Activated T-helper 1 cell treated with anti-CD3 and anti-CD28 coated beads, Interleukin-12 subunit alpha, Interleukin-12 subunit beta, Interleukin-2, Interleukin-4 antibody, amounts not matched to agents 30 ng/mL and 10 ng/mL and 1 ng/mL, durations not matched to agents 14 hours and 24 hours and 36 hours (primary cell): Measurements from ENCODE around the gene SUPT3H. TPM values are rescaled to one million over a fixed set of nuclear protein-coding genes. Genes with fewer than 3 reads are reported as not detected.
"Not testable (repeated sequence)": the region's sequence is repeated elsewhere in the genome, so short reads cannot be mapped to it uniquely, and the experiment has no call there.

Experiments used
- DNase-seq: peaks from one replicate; pipeline ENCODE4 v3.0.0; 2021; ENCODE audit warnings: low spot score
- H3K27ac Mint-ChIP-seq: one replicate; pipeline ENCODE4 v1.8.0; 2021; ENCODE audit warnings: mild to moderate bottlenecking, mixed read lengths
- H3K27me3 Mint-ChIP-seq: one replicate; pipeline ENCODE4 v1.8.0; 2022; ENCODE audit warnings: mild to moderate bottlenecking, moderate library complexity, mixed read lengths; ENCODE audit not compliant: insufficient read depth
- H3K36me3 Mint-ChIP-seq: one replicate; pipeline ENCODE4 v1.8.0; 2021; ENCODE audit warnings: low read depth, mixed read lengths
- H3K4me1 Mint-ChIP-seq: one replicate; pipeline ENCODE4 v1.8.0; 2021; ENCODE audit warnings: low read depth, mixed read lengths
- H3K4me3 Mint-ChIP-seq: one replicate; pipeline ENCODE4 v1.8.0; 2021; ENCODE audit warnings: mild to moderate bottlenecking, moderate library complexity, mixed read lengths
- H3K9me3 Mint-ChIP-seq: one replicate; pipeline ENCODE4 v1.8.0; 2021; ENCODE audit warnings: mixed read lengths
- intact Hi-C: fragments of 100-400 bp; cut with micrococcal nuclease; formaldehyde crosslinking; loops from one replicate; pipeline ENCODE4 v1.15.1; 2024
- total RNA-seq: library from RNA; stranded (reverse); gene quantifications from 2 replicates; pipeline ENCODE4 v1.2.3, GENCODE V29; 2022

The SUPT3H gene
- total RNA-seq, 1 donor from 2014 or later = 11.0 TPM

- intact Hi-C loops = no loop called here
- Mint-ChIP-seq H3K4me1 (peaks cover 22% of the 10 kb centered on the region), H3K9me3 (peaks cover 14% of the 10 kb centered on the region), H3K27ac (no peak overlapping the region), H3K36me3 (peaks cover 5% of the 10 kb centered on the region), H3K4me3 (no peak overlapping the region), H3K27me3 (no peaks in the 10 kb centered on the region)
- DNase-seq = no peak
Measured at GRCh38 chr6:45171380-45171779, 206.4 kb downstream of the SUPT3H start.

GRCh38 chr6:45170309-45170708 lies 207.4 kb downstream of the SUPT3H start:
- Mint-ChIP-seq H3K4me3 (no peak overlapping the region), H3K36me3 (peaks cover 12% of the 10 kb centered on the region)

GRCh38 chr6:45169815-45170214 lies 207.9 kb downstream of the SUPT3H start:
- Mint-ChIP-seq H3K36me3 (peaks cover 12% of the 10 kb centered on the region), H3K27me3 (no peaks in the 10 kb centered on the region), H3K4me1 (peaks cover 34% of the 10 kb centered on the region), H3K4me3 (no peak overlapping the region), H3K9me3 (peaks cover 18% of the 10 kb centered on the region), H3K27ac (no peak overlapping the region)
- DNase-seq = no peak
- intact Hi-C loops = loop anchor here (10.0 kb wide), 1 partner anchor 665 kb away; no protein-coding TSS in a partner anchor

More at GRCh38 chr6:45170309-45170708, 207.4 kb downstream of the SUPT3H start:
- no peak for DNase-seq
- Mint-ChIP-seq H3K9me3 (peaks cover 18% of the 10 kb centered on the region), H3K27ac (no peak overlapping the region), H3K27me3 (no peaks in the 10 kb centered on the region), H3K4me1 (peaks cover 29% of the 10 kb centered on the region)
- intact Hi-C loops = no loop called here

- Mint-ChIP-seq H3K27ac (peak overlapping the region; percentile 89), H3K9me3 (peaks cover 34% of the 10 kb centered on the region), H3K36me3 (peaks cover 27% of the 10 kb centered on the region), H3K4me3 (peak overlapping the region; percentile 35), H3K4me1 (peaks cover 62% of the 10 kb centered on the region), H3K27me3 (no peaks in the 10 kb centered on the region)
- intact Hi-C loops = loop anchor here (1.0 to 10.0 kb wide), 18 partner anchors 8 to 847 kb away; partner anchors contain the start of gene SUPT3H
- peak; percentile 31 for DNase-seq
Measured at GRCh38 chr6:45163952-45164766, 213.6 kb downstream of the SUPT3H start.

DNA sequence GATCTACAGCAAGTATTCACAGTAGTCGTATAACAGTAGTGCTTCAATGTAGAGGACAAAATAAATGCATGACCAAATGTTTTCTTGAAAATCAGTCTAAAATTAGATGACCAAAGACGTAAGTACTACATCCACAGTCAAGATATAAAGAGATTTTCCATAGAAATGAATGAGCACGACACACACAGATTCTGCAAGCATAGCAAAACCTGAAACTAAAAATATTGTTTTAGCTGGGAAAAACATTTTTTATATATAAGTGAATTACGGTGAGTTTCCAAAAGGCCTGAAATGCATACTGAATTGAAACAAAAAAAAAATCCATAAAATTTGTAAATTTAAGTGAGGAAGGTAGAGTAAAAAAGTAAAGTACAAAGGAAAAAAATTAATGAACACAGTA lies 217.4 kb downstream of the SUPT3H start:
- DNase-seq = no peak
- peaks cover 33% of the 10 kb centered on the region for H3K9me3 Mint-ChIP-seq
- no peaks in the 10 kb centered on the region for H3K27me3 Mint-ChIP-seq
- no peak overlapping the region for H3K4me3 Mint-ChIP-seq
- H3K4me1 Mint-ChIP-seq = peaks cover 75% of the 10 kb centered on the region
- no peak overlapping the region for H3K27ac Mint-ChIP-seq
- intact Hi-C loops = loop anchor here (5.0 to 10.0 kb wide), 2 partner anchors 152 to 674 kb away; no protein-coding TSS in a partner anchor
- H3K36me3 Mint-ChIP-seq = peaks cover 26% of the 10 kb centered on the region

GRCh38 chr6:45156075-45156474 lies 221.7 kb downstream of the SUPT3H start:
- no peak overlapping the region for H3K4me3 Mint-ChIP-seq
- H3K36me3 Mint-ChIP-seq = peaks cover 30% of the 10 kb centered on the region
- no peaks in the 10 kb centered on the region for H3K27me3 Mint-ChIP-seq

GRCh38 chr6:45155341-45155894 lies 222.3 kb downstream of the SUPT3H start:
- intact Hi-C loops = loop anchor here (5.0 kb wide), 1 partner anchor 42 kb away; no protein-coding TSS in a partner anchor
- Mint-ChIP-seq H3K4me1 (peaks cover 50% of the 10 kb centered on the region), H3K36me3 (peaks cover 25% of the 10 kb centered on the region), H3K4me3 (no peak overlapping the region), H3K27ac (peak overlapping the region; percentile 53), H3K27me3 (no peaks in the 10 kb centered on the region), H3K9me3 (peaks cover 42% of the 10 kb centered on the region)
- no peak for DNase-seq

More at GRCh38 chr6:45156075-45156474, 221.7 kb downstream of the SUPT3H start:
- peaks cover 56% of the 10 kb centered on the region for H3K4me1 Mint-ChIP-seq
- intact Hi-C loops = loop anchor here (1.0 to 5.0 kb wide), 13 partner anchors 8 to 765 kb away; partner anchors contain the start of gene SUPT3H
- H3K27ac Mint-ChIP-seq = peak overlapping the region; percentile 53
- peak; percentile 47 for DNase-seq
- H3K9me3 Mint-ChIP-seq = peaks cover 49% of the 10 kb centered on the region

DNA sequence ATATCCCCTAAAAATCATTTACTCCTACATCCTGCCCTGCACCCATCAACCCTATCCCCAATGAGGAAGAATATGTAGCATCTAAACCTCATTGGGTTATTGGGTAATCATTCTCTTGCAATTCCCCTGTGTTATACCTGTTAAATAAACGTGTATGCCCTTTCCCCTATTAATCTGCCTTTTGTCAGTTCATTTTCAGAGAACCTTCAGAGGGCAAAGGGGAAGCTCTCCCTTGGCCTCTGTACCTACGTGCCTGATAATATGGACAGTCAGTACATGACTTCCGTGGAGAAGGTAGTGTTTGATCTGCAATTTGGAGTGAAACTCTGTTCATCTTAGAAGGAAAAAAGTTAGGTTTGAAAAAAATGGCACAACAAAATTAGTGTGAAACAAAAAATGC lies 223.1 kb downstream of the SUPT3H start:
- Mint-ChIP-seq H3K36me3 (peaks cover 25% of the 10 kb centered on the region), H3K4me1 (peaks cover 47% of the 10 kb centered on the region), H3K27ac (peak overlapping the region; percentile 9), H3K9me3 (peaks cover 35% of the 10 kb centered on the region), H3K27me3 (no peaks in the 10 kb centered on the region), H3K4me3 (no peak overlapping the region)
- DNase-seq = no peak
- intact Hi-C loops = loop anchor here (5.0 kb wide), 1 partner anchor 43 kb away; no protein-coding TSS in a partner anchor

DNA sequence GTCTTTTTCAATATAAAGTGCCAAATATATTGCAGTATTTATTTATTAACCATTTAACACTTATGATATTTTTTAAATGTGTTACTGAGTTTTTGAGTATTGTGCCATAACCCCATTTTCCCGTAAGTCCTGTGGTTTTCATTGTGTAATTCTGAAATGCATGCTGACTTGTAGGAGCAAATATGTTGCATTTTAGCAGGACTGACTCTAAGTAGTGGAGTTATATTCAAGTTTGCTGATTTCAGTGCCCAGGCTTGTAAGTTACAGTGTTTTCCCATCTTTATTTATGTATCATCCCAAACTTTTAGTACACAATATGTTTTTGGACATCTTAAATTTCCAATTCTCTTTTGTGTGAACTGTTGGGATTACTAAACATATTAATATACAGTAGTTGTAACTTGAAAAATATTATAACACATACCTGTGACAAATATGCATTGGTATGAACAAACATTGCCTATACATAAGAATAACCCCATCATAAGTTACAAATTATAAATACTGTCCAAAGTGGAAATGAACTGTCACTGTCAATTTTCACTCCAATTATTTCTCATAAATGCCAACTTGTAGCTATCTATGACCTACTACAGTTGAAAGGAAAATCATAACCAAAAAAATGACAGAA lies 228.9 kb downstream of the SUPT3H start:
- no peak overlapping the region for H3K4me3 Mint-ChIP-seq
- no peak overlapping the region for H3K27ac Mint-ChIP-seq
- peaks cover 9% of the 10 kb centered on the region for H3K4me1 Mint-ChIP-seq
- peaks cover 13% of the 10 kb centered on the region for H3K36me3 Mint-ChIP-seq
- no peak for DNase-seq
- H3K9me3 Mint-ChIP-seq = peaks cover 31% of the 10 kb centered on the region
- H3K27me3 Mint-ChIP-seq = peaks cover 3% of the 10 kb centered on the region
- intact Hi-C loops = no loop called here

GRCh38 chr6:45148278-45148677 lies 229.5 kb downstream of the SUPT3H start:
- no peak for DNase-seq

DNA sequence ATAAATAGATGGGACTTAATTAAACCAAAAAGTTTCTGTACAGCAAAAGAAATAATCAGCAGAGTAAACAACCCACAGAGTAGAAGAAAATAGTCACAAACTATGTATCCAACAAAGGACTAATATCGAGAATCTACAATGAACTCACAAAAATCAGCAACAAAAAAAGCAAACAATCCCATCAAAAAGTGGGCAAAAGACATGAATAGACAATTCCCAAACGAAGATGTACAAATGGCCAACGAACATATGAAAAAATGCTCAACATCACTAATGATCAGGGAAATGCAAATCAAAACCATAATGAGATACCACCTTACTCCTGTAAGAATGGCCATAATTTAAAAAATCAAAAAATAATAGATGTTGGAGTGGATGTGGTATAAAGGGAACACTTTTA lies 232.1 kb downstream of the SUPT3H start:
- H3K4me3 Mint-ChIP-seq, intact Hi-C loops, H3K27me3 Mint-ChIP-seq, H3K27ac Mint-ChIP-seq, DNase-seq: not testable (repeated sequence)
- Mint-ChIP-seq H3K4me1 (peaks cover 17% of the 10 kb centered on the region), H3K36me3 (peaks cover 15% of the 10 kb centered on the region), H3K9me3 (peaks cover 41% of the 10 kb centered on the region)

More at GRCh38 chr6:45148278-45148677, 229.5 kb downstream of the SUPT3H start:
- H3K9me3 Mint-ChIP-seq = peaks cover 37% of the 10 kb centered on the region
- H3K4me3 Mint-ChIP-seq = no peak overlapping the region
- H3K36me3 Mint-ChIP-seq = peaks cover 18% of the 10 kb centered on the region
- H3K27ac Mint-ChIP-seq = no peak overlapping the region
- H3K4me1 Mint-ChIP-seq = peaks cover 14% of the 10 kb centered on the region
- H3K27me3 Mint-ChIP-seq = peaks cover 3% of the 10 kb centered on the region
- intact Hi-C loops = no loop called here

- Mint-ChIP-seq H3K27ac (no peak overlapping the region), H3K27me3 (no peaks in the 10 kb centered on the region), H3K4me1 (peaks cover 14% of the 10 kb centered on the region), H3K4me3 (no peak overlapping the region), H3K36me3 (peaks cover 33% of the 10 kb centered on the region), H3K9me3 (peaks cover 69% of the 10 kb centered on the region)
- intact Hi-C loops = no loop called here
- DNase-seq = no peak
Measured at GRCh38 chr6:45138765-45139164, 239.0 kb downstream of the SUPT3H start.
